SU-DHL-6 (cell line): ENCODE results near the gene MON2.

Experiments
- H2AFZ ChIP-seq: fragments of 200-600 bp; sonication (generic); 2 replicates; pipeline ENCODE4 v1.6.1; 2014; ENCODE audit warnings: low read depth, mild to moderate bottlenecking, moderate library complexity, mixed read lengths, antibody characterized with exemption, low read length; ENCODE audit not compliant: severe bottlenecking
- H3F3A ChIP-seq: fragments of 200-600 bp; shearing (Covaris generic); 2 replicates; pipeline ENCODE4 v1.6.0; 2016; ENCODE audit warnings: antibody characterized with exemption, mild to moderate bottlenecking; ENCODE audit not compliant: insufficient read depth
- H3K27ac ChIP-seq: fragments of 200-600 bp; sonication (generic); 2 replicates; pipeline ENCODE4 v1.5.1; 2016; ENCODE audit warnings: low read depth, mild to moderate bottlenecking, low read length, moderate library complexity, mixed read lengths
- H3K27me3 ChIP-seq: fragments of 200-600 bp; sonication (generic), shearing (Covaris generic); 2 replicates; pipeline ENCODE4 v1.6.0; 2014; ENCODE audit warnings: mild to moderate bottlenecking, low read length
- H3K36me3 ChIP-seq: fragments of 200-600 bp; sonication (generic); 2 replicates; pipeline ENCODE4 v1.6.1; 2014; ENCODE audit warnings: mild to moderate bottlenecking, low read length, mixed read lengths
- H3K4me2 ChIP-seq: fragments of 300-600, 200-600 bp; shearing (Covaris generic), sonication (generic); 2 replicates; pipeline ENCODE4 v1.6.0; 2014; ENCODE audit warnings: low read length, low read depth, mild to moderate bottlenecking; ENCODE audit not compliant: poor library complexity, severe bottlenecking
- H3K4me3 ChIP-seq: fragments of 200-600 bp; sonication (generic); 2 replicates; pipeline ENCODE4 v1.5.1; 2014; ENCODE audit warnings: antibody characterized with exemption, low read length, mild to moderate bottlenecking, mixed read lengths; ENCODE audit not compliant: insufficient read depth, poor library complexity, severe bottlenecking
- H3K79me2 ChIP-seq: fragments of 200-600 bp; sonication (generic); 2 replicates; pipeline ENCODE4 v1.6.1; 2014; ENCODE audit warnings: mild to moderate bottlenecking, low read length, moderate library complexity; ENCODE audit not compliant: insufficient read depth
- H3K9ac ChIP-seq: fragments of 200-600 bp; sonication (generic); 2 replicates; pipeline ENCODE4 v1.7.0; 2014; ENCODE audit warnings: mild to moderate bottlenecking, low read length
- H3K9me2 ChIP-seq: fragments of 200-600 bp; sonication (generic); replicated peaks from 2 replicates; pipeline ENCODE4 v1.6.1; 2014; ENCODE audit warnings: low read length; ENCODE audit not compliant: insufficient read depth
- H3K9me3 ChIP-seq: fragments of 200-600 bp; sonication (generic); 2 replicates; pipeline ENCODE4 v1.6.1; 2014; ENCODE audit warnings: low read length, mixed read lengths; ENCODE audit not compliant: insufficient read depth
- H4K20me1 ChIP-seq: fragments of 200-600 bp; sonication (generic); 2 replicates; pipeline ENCODE4 v1.6.1; 2014; ENCODE audit warnings: low read depth, mild to moderate bottlenecking, antibody characterized with exemption, low read length, moderate library complexity, mixed read lengths
- CTCF ChIP-seq: fragments of 200-600 bp; sonication (generic); IDR thresholded peaks from one replicate; pipeline ENCODE4 v1.5.1; 2017; ENCODE audit warnings: antibody characterized with exemption, mild to moderate bottlenecking, low read length, moderate library complexity; ENCODE audit not compliant: insufficient read depth, poor library complexity, severe bottlenecking
- EZH2phosphoT487 ChIP-seq: fragments of 200-600 bp; sonication (generic), shearing (Covaris generic); conservative IDR thresholded peaks from 2 replicates; pipeline ENCODE4 v1.6.1; 2018; ENCODE audit warnings: mild to moderate bottlenecking, antibody characterized with exemption, low read length, moderate library complexity, mixed read lengths

The MON2 gene

GRCh38 chr12:62466018-62466593 is 520 bp upstream of the MON2 start:
- H4K20me1 ChIP-seq = no peaks in the 10 kb centered on the region
- peak overlapping the region; percentile 62 for H3K27ac ChIP-seq
- peak overlapping the region; percentile 95 for H2AFZ ChIP-seq
- no peaks in the 10 kb centered on the region for H3K9me2 ChIP-seq
- H3K36me3 ChIP-seq = peaks cover 7% of the 10 kb centered on the region; the same call in 1 of the 2 replicates
- H3K4me2 ChIP-seq = peak overlapping the region; percentile 96
- peak overlapping the region; percentile 88 for H3K4me3 ChIP-seq
- 0 out of 2 replicates have a peak, but pooled peaks cover 6% of the 10 kb centered on the region for H3K9me3 ChIP-seq
- H3K9ac ChIP-seq = peak overlapping the region; percentile 90
- TF ChIP-seq CTCF (no peak), EZH2phosphoT487 (no peak)
- peaks cover 10% of the 10 kb centered on the region for H3F3A ChIP-seq
- H3K79me2 ChIP-seq = peaks cover 43% of the 10 kb centered on the region
- H3K27me3 ChIP-seq = no peaks in the 10 kb centered on the region

GRCh38 chr12:62468397-62468796 is 1.8 kb downstream of the MON2 start:
- Histone ChIP-seq H4K20me1 (no peaks in the 10 kb centered on the region), H3K27ac (no peak overlapping the region), H3K9me3 (0 out of 2 replicates have a peak, but pooled peaks cover 6% of the 10 kb centered on the region), H3K36me3 (peaks cover 7% of the 10 kb centered on the region; the same call in 1 of the 2 replicates), H2AFZ (no peak overlapping the region), H3K27me3 (no peaks in the 10 kb centered on the region), H3K4me2 (peak overlapping the region; percentile 96), H3K79me2 (peaks cover 66% of the 10 kb centered on the region), H3K9ac (peak overlapping the region; percentile 90; the same call in 1 of the 2 replicates), H3F3A (peaks cover 10% of the 10 kb centered on the region), H3K4me3 (peak overlapping the region; percentile 88), H3K9me2 (no peaks in the 10 kb centered on the region)
- TF ChIP-seq EZH2phosphoT487 (no peak), CTCF (no peak)

- Histone ChIP-seq H3K27ac (no peak overlapping the region), H3K9ac (0 out of 2 replicates have a peak overlapping the region, but pooled peaks have one; percentile 14), H2AFZ (no peak overlapping the region), H3K9me2 (no peaks in the 10 kb centered on the region), H3K27me3 (no peaks in the 10 kb centered on the region), H3K36me3 (peaks cover 7% of the 10 kb centered on the region; the same call in 1 of the 2 replicates), H4K20me1 (no peaks in the 10 kb centered on the region), H3K4me3 (peak overlapping the region; percentile 88), H3F3A (peaks cover 10% of the 10 kb centered on the region), H3K9me3 (0 out of 2 replicates have a peak, but pooled peaks cover 2% of the 10 kb centered on the region), H3K79me2 (peaks cover 70% of the 10 kb centered on the region), H3K4me2 (peak overlapping the region; percentile 96)
- TF ChIP-seq EZH2phosphoT487 = no peak
- no peak for TF ChIP-seq CTCF
These were observed 2.3 kb downstream of the MON2 start for GRCh38 chr12:62468935-62469334.
